Measurements from ENCODE around the gene SLCO1C1.

Gene SLCO1C1

GRCh38 chr12:20792971-20793370 is 97.8 kb downstream of the SLCO1C1 start:
- no peak for DNase-seq (ENCODE audit: low spot score)

GRCh38 chr12:20798554-20798953 is 103.4 kb downstream of the SLCO1C1 start:
- no peak for DNase-seq (ENCODE audit: low spot score)

GRCh38 chr12:20800160-20800559 is 105.0 kb downstream of the SLCO1C1 start:
- DNase-seq (ENCODE audit: low spot score), result no peak

GRCh38 chr12:20801035-20801434 is 105.9 kb downstream of the SLCO1C1 start:
- DNase-seq (ENCODE audit: low spot score), result no peak
